Fibroblast of skin of left quadriceps (primary cell): ENCODE data around the gene UPK1A.
A peak's percentile ranks its signal among the peaks of the same experiment; 100 is the strongest.
"Not testable (repeated sequence)": the region's sequence is repeated elsewhere in the genome, so short reads cannot be mapped to it uniquely, and the experiment has no call there.

Experiments
- DNase-seq, 2 experiments: peaks; one replicate each; pipeline ENCODE4 v3.0.0-alpha.2; 2013; ENCODE audit warnings: low read depth in 2 of 2

UPK1A gene

GRCh38 chr19:35689836-35690235 is 23.5 kb downstream of the UPK1A start:
- no peak for DNase-seq

GRCh38 chr19:35691106-35691505 is 24.8 kb downstream of the UPK1A start:
- not testable (repeated sequence) for DNase-seq

GRCh38 chr19:35692010-35692409 is 25.7 kb downstream of the UPK1A start:
- no peak for DNase-seq

- no peak for DNase-seq
Measured at GRCh38 chr19:35693422-35693821, 27.1 kb downstream of the UPK1A start.

DNA sequence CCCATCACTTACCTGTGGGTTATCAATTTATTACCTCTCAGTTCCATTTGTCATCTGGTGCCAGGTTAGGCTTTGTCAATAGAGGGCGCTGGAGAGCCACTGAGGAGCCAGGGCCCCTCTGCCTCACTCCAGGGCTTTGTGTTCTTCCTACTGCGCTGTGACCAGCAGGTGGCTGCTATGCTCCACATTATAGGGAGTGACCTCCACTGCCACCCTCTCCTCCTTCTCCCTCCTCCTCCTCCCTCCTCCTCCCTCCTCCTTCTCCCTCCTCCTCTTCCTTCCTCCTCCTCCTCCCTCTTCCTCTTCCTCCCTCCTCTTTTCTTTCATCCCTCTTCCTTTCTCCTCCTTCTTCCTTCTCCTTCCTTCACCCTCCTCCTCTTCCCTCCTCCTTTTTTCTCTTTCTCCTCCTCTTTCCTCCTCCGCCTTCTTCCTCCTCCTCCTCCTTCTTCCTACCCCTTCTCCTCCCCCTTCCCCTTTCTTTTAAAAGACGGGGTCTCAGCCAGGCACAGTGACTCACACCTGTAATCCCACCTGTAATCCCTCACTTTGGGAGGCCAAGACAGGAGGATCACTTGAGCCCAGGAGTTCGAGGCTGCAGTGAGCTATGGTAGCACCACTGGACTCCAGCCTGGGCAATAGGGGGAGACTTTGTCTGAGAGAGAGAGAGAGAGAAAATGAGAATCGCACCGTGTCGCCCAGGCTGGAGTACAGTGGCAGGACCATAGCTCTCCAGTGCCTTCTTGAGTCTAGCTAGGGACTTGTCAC is 27.7 kb downstream of the UPK1A start:
- peak; percentile 52 to 55 for DNase-seq

- no peak for DNase-seq
Measured at GRCh38 chr19:35695895-35696422, 29.6 kb downstream of the UPK1A start.

- no peak for DNase-seq
Measured at GRCh38 chr19:35696835-35697234, 30.5 kb downstream of the UPK1A start.

GRCh38 chr19:35702223-35703012 is 36.1 kb downstream of the UPK1A start:
- peak; percentile 93 to 94 for DNase-seq

DNA sequence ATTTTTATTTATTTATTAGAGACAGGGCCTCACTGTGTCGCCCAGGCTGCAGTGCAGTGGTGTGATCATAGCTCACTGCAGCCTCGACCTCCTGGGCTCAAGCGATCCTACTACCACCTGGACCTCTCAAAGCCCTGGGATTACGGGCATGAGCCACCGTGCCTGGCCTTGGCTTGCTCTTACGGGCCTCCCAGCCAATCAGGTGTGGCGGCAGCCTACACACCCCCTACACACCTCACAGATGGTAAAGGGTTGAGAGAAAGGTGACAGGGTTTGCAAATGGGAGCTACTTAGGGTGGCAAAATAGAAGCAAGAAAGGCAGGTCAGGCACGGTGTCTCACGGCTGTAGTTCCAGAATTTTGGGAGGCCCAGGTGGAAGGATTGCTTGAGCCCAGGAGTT is 37.0 kb downstream of the UPK1A start:
- DNase-seq, result no peak

DNA sequence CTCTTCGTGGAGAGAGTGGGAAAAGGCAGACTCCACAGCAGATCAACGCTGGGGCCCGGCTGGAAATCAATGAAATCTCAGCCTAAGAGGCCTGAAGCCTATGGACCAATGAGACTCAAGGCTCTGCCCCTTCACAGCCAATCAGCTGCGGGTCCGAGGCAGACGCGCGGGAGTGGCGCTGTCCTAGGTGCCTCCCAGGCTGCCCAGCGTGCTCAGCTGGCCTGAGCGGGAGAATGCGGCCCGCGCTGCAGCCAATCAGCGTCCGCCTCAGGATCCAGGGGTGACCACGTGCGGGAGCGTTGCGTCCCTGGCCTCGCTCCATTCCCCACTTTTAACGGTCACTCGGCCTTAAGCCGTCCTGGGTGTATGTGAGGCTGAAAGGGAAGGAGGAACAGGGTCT is 37.9 kb downstream of the UPK1A start, which contains the start of gene ZBTB32:
Gene ZBTB32 (plus strand): TSS at position 341 of the 400 bp plus-strand sequence. CDS start 10,069 bp downstream, outside the sequence.
- DNase-seq, result peak; percentile 16 to 23

- DNase-seq, result no peak
Measured at GRCh38 chr19:35708391-35708790, 42.1 kb downstream of the UPK1A start.

DNA sequence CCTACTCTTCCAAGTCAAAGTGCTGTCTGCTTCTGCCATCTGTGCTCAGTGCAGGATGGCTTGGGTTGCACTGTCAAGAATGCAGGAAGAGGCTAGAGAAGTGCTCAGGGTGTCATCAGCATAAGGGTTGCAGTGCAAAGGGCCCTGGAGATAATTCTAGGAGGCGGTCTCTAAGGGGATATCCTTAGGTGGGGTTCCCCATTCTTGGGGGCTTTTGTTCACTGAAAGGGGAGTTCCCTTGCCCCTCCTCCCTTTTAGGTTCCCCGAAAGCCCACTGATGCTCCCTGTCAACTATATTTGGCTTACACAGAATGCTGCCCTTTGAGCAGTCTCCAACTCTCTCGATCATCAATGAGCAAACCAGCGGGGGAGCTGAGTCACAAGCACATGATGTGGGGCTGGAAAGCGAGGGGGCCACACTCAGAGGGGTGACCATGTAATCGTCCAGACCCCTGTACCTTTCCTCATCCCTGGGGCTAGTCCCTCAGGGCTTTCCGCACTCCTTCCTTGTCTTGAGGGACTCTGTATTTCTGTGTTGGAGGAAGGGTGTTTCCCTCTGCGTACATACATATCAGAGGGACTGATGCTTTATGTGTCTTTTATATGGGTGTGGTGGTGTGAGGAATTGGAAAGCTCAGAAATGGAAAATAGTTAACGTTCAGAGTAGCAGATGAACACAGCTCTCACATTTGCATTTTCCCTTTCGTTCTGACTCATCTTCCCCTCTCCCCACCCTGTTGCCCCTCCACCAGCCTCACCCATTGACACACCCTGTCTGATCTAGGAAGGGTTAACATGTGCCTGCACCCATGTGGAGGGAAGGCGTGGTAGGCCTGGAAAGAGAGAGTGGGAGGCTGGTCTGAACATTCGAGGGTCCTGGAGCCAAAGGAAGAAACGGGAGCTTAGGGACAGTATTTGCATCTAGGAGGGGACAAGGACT is 44.7 kb downstream of the UPK1A start:
- DNase-seq, result no peak

DNA sequence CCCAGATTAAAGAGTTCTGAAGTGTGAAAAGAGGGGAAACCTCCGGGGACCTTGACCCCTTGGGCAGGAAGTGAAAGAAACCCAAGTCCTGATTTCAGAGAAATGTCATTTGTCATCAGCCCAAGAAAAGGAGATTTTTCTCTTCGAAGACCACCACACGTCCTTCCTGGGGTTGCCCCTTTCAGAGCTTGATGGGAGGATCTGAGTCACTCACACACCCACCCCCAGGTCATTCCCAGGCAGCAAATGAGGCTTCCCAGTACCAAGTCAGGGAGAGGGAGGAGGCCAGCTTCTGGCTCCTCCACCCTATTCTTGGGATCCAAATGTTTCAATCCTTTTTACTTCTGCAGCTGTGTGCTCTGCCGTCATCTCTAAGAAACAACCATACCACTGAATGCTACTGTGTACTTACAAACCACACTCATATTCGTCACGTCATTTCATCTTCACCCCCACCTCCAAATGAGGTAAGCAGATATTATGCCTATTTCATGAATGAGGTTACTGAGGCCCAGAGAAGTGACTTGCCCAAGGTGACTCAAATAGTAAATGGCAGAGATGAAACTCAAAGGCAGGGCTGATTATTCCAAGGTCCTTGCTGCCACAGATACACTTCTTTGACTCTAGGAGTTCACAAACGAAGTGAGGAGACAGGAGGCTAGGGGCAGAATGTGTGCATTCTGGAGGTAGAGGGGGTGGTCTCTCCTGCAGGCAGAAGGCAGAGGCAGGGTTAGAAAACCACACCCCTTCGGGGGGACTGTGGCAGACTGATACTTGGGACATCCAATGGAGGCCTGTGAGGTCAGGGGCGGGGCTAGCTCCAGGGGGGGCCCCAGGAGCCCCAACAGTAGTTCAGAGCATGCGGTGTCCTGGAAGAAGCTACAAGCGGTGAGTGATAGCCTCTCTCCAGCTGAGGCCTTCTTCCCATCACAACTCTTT is 46.5 kb downstream of the UPK1A start:
- DNase-seq, result no peak

DNA sequence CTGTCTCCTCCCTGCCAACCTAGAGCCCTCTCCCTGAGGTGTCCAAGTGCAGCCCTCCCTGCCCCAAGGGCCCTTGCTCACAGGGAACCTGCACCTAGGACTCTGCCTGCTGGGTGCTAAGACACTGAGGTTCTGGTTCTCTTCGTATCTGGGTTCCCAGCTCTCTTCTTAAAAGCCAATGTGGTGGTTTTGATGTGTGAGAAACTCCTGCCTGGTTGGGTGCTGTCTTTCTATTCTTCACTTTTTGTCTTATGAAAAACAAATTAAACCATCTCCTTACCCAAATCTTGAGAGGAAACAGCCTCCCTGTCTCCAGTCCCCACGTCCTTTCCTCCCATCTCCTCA is 47.2 kb downstream of the UPK1A start:
- DNase-seq, result no peak

GRCh38 chr19:35713904-35714495 is 47.7 kb downstream of the UPK1A start:
- no peak for DNase-seq

DNA sequence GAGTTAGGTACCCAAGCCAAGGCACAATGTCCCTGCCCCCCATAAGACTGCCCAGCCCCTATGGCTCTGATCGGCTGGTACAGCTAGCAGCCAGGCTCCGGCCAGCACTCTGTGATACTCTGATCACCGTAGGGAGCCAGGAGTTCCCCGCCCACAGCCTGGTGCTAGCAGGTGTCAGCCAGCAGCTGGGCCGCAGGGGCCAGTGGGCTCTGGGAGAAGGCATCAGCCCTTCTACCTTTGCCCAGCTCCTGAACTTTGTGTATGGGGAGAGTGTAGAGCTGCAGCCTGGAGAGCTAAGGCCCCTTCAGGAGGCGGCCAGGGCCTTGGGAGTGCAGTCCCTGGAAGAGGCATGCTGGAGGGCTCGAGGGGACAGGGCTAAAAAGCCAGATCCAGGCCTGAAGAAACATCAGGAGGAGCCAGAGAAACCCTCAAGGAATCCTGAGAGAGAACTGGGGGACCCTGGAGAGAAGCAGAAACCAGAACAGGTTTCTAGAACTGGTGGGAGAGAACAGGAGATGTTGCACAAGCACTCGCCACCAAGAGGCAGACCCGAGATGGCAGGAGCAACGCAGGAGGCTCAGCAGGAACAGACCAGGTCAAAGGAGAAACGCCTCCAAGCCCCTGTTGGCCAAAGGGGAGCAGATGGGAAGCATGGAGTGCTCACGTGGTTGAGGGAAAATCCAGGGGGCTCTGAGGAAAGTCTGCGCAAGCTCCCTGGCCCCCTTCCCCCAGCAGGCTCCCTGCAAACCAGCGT is 48.5 kb downstream of the UPK1A start:
- no peak for DNase-seq

DNA sequence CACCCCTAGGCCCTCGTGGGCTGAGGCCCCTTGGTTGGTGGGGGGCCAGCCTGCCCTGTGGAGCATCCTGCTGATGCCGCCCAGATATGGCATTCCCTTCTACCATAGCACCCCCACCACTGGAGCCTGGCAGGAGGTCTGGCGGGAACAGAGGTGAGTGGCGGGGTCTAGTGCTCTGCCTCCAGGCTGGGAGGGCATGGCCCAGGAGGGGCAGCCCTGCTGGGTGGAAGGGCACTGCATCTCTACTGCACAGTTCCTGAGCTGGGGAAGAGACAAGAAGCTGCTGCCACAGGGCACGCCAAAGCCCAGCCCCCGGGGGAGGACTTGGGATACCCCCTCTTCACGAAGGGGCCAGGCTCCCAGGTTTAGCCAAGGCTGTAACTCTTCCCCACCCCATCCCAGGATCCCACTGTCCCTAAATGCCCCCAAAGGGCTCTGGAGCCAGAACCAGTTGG is 49.1 kb downstream of the UPK1A start:
- no peak for DNase-seq

GRCh38 chr19:35715981-35716800 is 49.9 kb downstream of the UPK1A start:
- no peak for DNase-seq
